ENCODE data around the gene GALT. TPM values are rescaled to one million over a fixed set of nuclear protein-coding genes. Genes with fewer than 3 reads are reported as not detected.

The GALT gene
- total and polyA plus RNA-seq, 2 of the 13 experiments (the other 11 are each of a cell fraction or from before 2014, with no cell fraction given) = 40.4 to 46.3 TPM

- TF ChIP-seq NONO (IDR thresholded peaks at IDR 0.05) (no peak), NONO (CRISPR knock-in tag; conservative IDR thresholded peaks at IDR 0.05) (peak; percentile 91), CEBPG (CRISPR knock-in tag; IDR thresholded peaks at IDR 0.05) (peak; percentile 33; the same call in 1 of the 2 replicates), FOXA3 (CRISPR knock-in tag; IDR thresholded peaks at IDR 0.05) (peak; percentile 81), ZNF580 (CRISPR knock-in tag; IDR thresholded peaks at IDR 0.05; ENCODE audit: borderline replicate concordance, low read depth) (peak; percentile 47; the same call in 1 of the 2 replicates), STAG1 (CRISPR knock-in tag; IDR thresholded peaks at IDR 0.05) (peak; percentile 26; the same call in 1 of the 2 replicates), ZNF724P (CRISPR knock-in tag; IDR thresholded peaks at IDR 0.05; ENCODE audit: borderline replicate concordance) (peak; percentile 92; the same call in 1 of the 2 replicates), ZNF770 (CRISPR knock-in tag; IDR thresholded peaks at IDR 0.05) (peak; percentile 63; the same call in 1 of the 2 replicates), MED1 (CRISPR knock-in tag; IDR thresholded peaks at IDR 0.05) (peak; percentile 16), PCBP1 (IDR thresholded peaks at IDR 0.05; ENCODE audit: borderline replicate concordance, low read depth, low read length) (no peak), ZSCAN25 (CRISPR knock-in tag; IDR thresholded peaks at IDR 0.05) (no peak; the same call in 1 of the 2 replicates), JUN (CRISPR knock-in tag; IDR thresholded peaks at IDR 0.05) (no peak), ZC3H13 (CRISPR knock-in tag; IDR thresholded peaks at IDR 0.05) (peak; percentile 39; the same call in 1 of the 2 replicates), CENPX (CRISPR knock-in tag; IDR thresholded peaks at IDR 0.05) (no peak), NCOR1 (IDR thresholded peaks at IDR 0.05; ENCODE audit: borderline replicate concordance, low read length) (peak; percentile 35; the same call in 1 of the 2 replicates), ZFP91 (CRISPR knock-in tag; IDR thresholded peaks at IDR 0.05; ENCODE audit: borderline replicate concordance) (peak; percentile 87; the same call in 1 of the 2 replicates)
- TF ChIP-seq, protein P1, sequence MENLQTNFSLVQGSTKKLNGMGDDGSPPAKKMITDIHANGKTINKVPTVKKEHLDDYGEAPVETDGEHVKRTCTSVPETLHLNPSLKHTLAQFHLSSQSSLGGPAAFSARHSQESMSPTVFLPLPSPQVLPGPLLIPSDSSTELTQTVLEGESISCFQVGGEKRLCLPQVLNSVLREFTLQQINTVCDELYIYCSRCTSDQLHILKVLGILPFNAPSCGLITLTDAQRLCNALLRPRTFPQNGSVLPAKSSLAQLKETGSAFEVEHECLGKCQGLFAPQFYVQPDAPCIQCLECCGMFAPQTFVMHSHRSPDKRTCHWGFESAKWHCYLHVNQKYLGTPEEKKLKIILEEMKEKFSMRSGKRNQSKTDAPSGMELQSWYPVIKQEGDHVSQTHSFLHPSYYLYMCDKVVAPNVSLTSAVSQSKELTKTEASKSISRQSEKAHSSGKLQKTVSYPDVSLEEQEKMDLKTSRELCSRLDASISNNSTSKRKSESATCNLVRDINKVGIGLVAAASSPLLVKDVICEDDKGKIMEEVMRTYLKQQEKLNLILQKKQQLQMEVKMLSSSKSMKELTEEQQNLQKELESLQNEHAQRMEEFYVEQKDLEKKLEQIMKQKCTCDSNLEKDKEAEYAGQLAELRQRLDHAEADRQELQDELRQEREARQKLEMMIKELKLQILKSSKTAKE (CRISPR knock-in tag; IDR thresholded peaks at IDR 0.05; ENCODE audit: borderline replicate concordance) = peak; percentile 22; the same call in 1 of the 2 replicates
- TF ChIP-seq, protein P2, sequence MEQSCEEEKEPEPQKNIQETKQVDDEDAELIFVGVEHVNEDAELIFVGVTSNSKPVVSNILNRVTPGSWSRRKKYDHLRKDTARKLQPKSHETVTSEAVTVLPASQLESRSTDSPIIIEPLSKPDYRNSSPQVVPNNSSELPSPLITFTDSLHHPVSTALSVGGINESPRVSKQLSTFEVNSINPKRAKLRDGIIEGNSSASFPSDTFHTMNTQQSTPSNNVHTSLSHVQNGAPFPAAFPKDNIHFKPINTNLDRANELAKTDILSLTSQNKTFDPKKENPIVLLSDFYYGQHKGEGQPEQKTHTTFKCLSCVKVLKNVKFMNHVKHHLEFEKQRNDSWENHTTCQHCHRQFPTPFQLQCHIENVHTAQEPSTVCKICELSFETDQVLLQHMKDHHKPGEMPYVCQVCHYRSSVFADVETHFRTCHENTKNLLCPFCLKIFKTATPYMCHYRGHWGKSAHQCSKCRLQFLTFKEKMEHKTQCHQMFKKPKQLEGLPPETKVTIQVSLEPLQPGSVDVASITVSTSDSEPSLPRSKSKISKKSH (CRISPR knock-in tag; IDR thresholded peaks at IDR 0.05; ENCODE audit: borderline replicate concordance) = peak; percentile 93; the same call in 1 of the 2 replicates
- TF ChIP-seq, protein P3, sequence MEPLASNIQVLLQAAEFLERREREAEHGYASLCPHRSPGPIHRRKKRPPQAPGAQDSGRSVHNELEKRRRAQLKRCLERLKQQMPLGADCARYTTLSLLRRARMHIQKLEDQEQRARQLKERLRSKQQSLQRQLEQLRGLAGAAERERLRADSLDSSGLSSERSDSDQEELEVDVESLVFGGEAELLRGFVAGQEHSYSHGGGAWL (CRISPR knock-in tag; IDR thresholded peaks at IDR 0.05) = peak; percentile 59; the same call in 1 of the 2 replicates
Measured at GRCh38 chr9:34646211-34647083, at the start of gene GALT (continued).

Measured in HepG2 (cell line).